Tibial nerve (tissue), 4 donors: Measurements from ENCODE around the gene TMEM191B.
"Not testable (repeated sequence)": the region's sequence is repeated elsewhere in the genome, so short reads cannot be mapped to it uniquely, and the experiment has no call there.

Experiments used
- CTCF ChIP-seq, 5 experiments: fragments of 200-600 bp in 3 of 5; fragments of 450-650 bp in 2 of 5; sonication (generic) in 3 of 5; IDR thresholded peaks; one replicate each; pipeline ENCODE4 v1.5.1; 2016 to 2019; ENCODE audit warnings: antibody characterized with exemption in 5 of 5, mild to moderate bottlenecking in 3 of 5, moderate library complexity in 2 of 5
- EP300 ChIP-seq, 2 donors: sonication (generic); formaldehyde crosslinking; IDR thresholded peaks; one replicate each; pipeline ENCODE4 v1.6.1; 2017; ENCODE audit warnings: antibody characterized with exemption in 2 of 2, mild to moderate bottlenecking in 1 of 2
- POLR2A ChIP-seq, 2 donors: fragments of 450-650 bp; IDR thresholded peaks; one replicate each; pipeline ENCODE4 v1.6.1; 2017; ENCODE audit warnings: antibody characterized with exemption in 2 of 2, mild to moderate bottlenecking in 2 of 2, moderate library complexity in 2 of 2

GRCh38 chr22:18577847-18578246 lies 50.2 kb downstream of the TMEM191B start:
- TF ChIP-seq CTCF, EP300, POLR2A (IDR thresholded peaks at IDR 0.05): not testable (repeated sequence)
